WI38 (cell line): ENCODE measurements around the gene ANK3.

Source experiments
- H3K4me3 ChIP-seq: 2 replicates; pipeline ENCODE4 v1.5.1; 2011; ENCODE audit warnings: low read depth, mild to moderate bottlenecking, control low read depth, low read length
- TF ChIP-seq, protein P1 (sequence below): IDR thresholded peaks from 2 replicates; pipeline ENCODE4 v1.5.1; 2012; ENCODE audit warnings: low read depth, mild to moderate bottlenecking, control low read depth, low read length

Gene ANK3

DNA sequence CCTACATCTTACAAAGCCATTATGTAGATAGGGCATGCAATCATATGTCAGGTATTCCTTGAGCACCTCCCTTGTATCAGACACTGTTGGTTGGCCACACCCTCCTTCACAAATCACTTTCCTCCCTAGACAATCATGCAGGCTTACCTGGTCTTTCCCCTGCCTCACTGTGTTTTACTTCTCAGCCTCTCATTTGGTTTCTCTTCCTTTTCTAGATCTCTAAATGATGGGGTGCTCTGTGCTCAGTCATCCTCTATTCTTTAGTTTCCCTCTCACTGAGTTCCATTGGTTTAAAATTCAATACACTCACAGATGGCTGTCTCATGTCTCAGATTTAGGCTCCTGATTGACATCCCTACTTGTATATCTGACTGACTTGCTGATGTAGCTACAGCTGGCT, 31.4 kb downstream of the ANK3 start:
- H3K4me3 ChIP-seq: no peak overlapping the region
- TF ChIP-seq, protein P1, sequence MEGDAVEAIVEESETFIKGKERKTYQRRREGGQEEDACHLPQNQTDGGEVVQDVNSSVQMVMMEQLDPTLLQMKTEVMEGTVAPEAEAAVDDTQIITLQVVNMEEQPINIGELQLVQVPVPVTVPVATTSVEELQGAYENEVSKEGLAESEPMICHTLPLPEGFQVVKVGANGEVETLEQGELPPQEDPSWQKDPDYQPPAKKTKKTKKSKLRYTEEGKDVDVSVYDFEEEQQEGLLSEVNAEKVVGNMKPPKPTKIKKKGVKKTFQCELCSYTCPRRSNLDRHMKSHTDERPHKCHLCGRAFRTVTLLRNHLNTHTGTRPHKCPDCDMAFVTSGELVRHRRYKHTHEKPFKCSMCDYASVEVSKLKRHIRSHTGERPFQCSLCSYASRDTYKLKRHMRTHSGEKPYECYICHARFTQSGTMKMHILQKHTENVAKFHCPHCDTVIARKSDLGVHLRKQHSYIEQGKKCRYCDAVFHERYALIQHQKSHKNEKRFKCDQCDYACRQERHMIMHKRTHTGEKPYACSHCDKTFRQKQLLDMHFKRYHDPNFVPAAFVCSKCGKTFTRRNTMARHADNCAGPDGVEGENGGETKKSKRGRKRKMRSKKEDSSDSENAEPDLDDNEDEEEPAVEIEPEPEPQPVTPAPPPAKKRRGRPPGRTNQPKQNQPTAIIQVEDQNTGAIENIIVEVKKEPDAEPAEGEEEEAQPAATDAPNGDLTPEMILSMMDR: no peak

DNA sequence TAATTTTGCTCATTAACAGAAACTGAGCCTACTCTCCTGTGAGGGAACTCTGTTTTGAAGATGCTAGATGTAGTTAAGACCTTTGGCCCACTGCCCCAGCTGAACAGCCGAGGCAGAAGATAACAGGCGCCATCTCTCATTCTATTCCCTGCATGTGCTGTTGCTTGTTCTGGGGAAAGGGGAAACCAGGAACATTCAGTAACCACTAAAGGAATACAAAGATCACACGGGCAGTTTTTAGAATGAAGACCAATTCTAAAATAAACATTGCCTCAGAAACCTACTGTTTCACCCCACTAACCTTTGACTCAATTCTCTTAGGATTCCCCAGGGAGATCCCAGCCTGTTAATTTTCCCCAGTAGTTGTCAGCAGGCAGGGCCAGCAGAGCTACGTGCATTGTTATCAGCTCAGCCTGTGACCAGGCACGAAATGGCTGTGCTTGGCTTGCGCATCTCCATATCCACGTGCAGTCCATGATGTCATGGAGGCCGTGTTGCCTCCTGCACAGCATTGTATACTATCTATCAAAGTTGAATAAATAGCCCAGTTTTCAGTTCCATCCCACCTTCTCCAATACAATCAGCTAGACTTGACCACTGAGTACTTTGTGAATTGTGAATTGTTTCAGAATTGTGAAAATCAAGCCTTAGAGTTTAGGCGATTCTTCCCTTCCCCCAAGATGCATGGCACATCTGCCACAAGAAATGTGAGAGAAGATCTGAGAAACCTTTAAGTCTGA, 36.0 kb downstream of the ANK3 start:
- TF ChIP-seq, protein P1: no peak
- no peak overlapping the region for H3K4me3 ChIP-seq

DNA sequence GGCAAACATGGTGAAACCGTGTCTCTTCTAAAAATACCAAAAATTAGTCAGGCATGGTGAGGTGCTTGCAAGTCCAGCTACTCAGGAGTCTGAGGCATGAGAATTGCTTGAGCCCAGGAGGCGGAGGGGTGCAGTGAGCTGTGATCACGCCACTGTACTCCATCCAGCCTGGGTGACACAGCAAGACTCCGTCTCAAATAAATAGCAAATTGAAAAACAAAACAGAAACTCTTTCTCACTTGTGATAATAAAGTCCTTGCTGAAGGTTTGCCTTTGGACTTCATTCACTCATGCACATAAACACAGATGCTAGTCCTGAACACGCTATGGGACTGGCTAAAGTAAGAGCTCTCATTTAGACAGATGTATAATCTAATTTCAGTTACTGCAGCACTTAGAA, 37.6 kb downstream of the ANK3 start:
- no peak overlapping the region for H3K4me3 ChIP-seq
- TF ChIP-seq, protein P1: no peak

DNA sequence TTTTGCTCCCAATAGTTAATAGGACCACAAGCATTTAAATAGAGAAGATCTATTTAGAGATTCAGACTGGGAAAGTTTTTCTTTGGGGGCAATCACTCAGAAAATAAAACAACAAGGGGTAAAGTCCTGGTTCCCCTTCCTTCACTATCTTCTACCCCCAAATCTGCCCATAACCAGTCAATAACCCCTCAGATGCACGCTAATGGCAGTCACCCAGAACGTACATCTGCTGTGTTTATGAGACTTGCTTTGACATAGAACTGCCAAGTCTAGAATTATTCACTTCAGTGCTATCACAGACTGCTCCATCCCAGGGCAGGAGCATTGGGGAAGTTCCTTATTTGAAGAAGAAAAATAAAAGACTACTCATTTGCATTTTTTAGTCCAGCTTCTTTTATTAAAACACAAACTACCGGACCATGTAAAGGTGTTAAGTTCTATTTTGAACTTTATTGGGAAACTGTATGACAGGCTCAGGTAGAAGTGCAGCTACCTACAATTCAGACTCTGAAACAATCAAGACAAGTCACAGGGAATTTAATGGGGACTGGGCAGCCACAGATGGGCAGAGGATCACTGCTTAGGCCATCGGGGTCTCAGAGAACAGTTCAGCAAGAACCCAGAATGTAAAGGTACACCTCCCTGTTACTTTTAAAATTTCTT, 38.4 kb downstream of the ANK3 start:
- TF ChIP-seq, protein P1: no peak
- no peak overlapping the region for H3K4me3 ChIP-seq

DNA sequence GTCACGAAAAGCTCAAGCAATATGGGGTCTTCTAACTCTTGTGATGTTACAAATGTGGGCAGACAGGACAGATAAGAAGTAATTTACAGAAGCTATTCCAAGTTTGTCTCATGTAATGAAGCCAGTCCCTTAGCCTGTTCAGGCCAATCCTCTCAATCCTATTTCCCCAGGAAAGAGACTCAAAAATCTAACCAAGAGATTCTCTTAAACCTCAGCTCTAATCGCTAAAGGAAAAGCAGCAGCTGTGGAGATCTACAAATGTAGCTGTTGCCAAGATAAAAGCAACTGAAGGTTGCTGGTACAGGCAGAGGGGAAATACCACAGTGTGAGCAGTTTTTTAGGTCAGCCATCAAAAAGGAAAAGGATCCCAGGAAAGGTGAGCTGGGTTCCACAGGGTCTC, 39.3 kb downstream of the ANK3 start:
- H3K4me3 ChIP-seq: no peak overlapping the region
- TF ChIP-seq, protein P1: no peak

DNA sequence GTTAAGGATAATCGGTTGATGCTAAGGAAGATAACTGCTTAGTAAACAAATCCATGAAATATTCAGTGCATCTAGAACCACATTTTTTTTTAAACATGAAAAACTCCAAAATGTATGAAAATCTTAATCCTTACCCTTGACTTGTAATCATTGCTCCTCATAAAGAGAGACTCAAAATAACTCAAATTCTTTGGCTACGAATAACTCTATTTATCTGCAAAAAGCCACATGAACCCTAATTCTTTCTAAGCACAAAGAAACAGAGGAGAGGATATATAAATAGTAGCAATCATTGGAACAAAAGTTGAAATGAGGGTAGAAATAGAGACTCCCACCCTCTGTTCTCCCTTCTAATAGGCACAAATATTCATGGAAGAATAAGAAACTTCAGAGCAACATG, 40.2 kb downstream of the ANK3 start:
- TF ChIP-seq, protein P1: no peak
- no peak overlapping the region for H3K4me3 ChIP-seq

DNA sequence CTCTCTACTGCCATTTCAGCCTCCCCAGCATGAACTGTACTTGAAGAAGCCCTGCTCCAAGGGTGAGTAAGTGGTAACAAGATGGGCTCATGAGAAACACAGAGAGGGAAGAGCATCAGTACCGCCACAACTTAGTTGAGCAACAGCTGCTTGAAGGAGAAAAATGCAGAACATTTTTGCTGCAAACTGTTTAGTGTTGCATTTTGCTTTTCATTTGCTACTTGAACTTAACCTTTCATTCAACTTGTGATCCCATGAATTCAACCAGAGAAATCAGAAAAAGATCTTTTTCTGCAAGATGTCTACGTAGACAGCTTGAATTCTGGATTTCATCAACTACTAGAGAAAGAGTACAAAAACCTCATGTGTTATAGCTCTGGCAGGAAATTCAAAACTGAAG, 40.7 kb downstream of the ANK3 start:
- no peak overlapping the region for H3K4me3 ChIP-seq
- TF ChIP-seq, protein P1: no peak
